Activated T-cell treated with anti-CD3 and anti-CD28 coated beads for 1 hour (primary cell): ENCODE data around the gene SPATA16.
"Not testable (repeated sequence)": the region's sequence is repeated elsewhere in the genome, so short reads cannot be mapped to it uniquely, and the experiment has no call there.

ENCODE experiments used
- DNase-seq: peaks from one replicate; pipeline ENCODE4 v3.0.0-alpha.2; 2020; ENCODE audit warnings: low read depth

SPATA16 gene

DNA sequence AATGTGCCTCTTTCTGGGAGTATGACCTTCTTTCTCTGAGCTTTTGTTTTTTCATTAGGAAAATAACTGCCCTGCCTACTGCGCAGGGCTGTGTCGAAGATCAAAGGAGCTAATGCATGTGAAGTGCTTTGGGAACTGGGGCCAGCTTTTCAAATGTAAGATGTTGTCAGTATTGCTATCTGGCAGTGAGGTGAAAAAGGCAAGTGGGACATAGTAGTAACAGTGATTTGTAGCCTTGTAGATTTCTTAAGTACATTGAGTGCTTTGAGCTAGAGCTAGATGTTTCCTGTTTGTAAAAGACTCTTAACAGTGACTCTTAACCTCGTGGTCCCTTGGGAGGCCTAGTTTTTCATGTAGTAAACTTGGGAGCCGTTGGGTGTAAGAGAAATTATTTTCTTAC lies 264.0 kb downstream of the SPATA16 start:
- DNase-seq: no peak

DNA sequence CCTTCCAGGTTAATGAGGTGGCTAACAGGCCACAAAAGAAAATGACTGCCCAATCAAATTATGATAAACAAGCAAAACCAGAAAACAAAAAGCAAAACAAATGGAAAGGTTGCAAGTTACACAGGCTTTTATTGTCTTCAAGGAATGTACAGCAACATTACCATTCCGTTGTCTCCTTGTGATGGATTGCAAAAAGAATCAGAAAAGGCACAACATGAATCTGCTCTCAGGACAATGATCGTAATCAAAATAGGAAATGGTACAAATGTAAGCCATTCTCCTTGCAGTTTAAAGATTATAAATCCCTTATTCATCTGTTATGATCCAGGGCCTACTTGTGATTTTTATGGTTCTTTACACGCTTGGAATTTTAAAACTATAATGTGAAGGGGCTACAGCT lies 264.7 kb downstream of the SPATA16 start:
- DNase-seq: no peak

GRCh38 chr3:172875039-172875438 lies 266.0 kb downstream of the SPATA16 start:
- no peak for DNase-seq

GRCh38 chr3:172869784-172870518 lies 271.1 kb downstream of the SPATA16 start:
- no peak for DNase-seq

GRCh38 chr3:172869368-172869771 lies 271.7 kb downstream of the SPATA16 start:
- DNase-seq: no peak

- no peak for DNase-seq
These were observed 272.3 kb downstream of the SPATA16 start for GRCh38 chr3:172868582-172869200.

DNA sequence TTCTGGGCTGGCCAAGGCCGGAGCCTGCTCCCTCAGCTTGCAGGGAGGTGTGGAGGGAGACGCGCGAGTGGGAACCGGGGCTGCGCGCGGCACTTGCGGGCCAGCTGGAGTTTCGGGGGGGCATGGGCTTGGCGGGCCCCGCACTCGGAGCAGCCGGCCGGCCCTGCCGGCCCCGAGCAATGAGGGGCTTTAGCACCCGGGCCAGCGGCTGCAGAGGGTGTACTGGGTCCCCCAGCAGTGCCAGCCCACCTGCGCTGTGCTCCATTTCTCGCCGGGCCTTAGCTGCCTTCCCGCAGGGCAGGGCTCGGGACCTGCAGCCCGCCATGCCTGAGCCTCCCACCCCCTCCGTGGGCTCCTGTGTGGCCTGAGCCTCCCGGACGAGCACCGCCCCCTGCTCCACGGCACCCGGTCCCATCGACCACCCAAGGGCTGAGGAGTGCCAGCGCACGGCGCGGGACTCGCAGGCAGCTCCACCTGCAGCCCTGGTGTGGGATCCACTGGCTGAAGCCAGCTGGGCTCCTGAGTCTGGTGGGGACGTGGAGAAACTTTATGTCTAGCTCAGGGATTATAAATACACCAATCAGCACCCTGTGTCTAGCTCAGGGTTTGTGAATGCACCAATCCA lies 274.2 kb downstream of the SPATA16 start:
- DNase-seq: not testable (repeated sequence)

DNA sequence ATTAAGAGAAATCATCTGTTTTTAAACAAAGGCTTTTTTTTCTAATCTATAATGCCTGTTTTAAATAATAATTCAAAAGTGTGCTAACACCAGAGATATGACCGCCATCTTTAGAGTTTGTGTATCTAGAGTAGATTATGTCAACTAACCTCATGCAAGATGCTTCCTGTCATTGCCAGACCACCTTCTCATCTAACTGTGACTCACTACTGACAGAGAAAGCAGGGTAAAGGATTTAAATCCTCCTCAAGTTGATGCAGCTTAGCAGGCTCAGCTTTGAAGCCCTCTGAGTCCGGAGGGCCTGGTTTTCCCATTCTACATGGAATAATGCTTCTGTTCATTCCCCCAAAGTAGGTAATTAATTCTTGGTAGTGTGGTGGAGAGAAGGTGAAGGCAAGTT lies 282.0 kb downstream of the SPATA16 start:
- no peak for DNase-seq

GRCh38 chr3:172856795-172857742 lies 284.0 kb downstream of the SPATA16 start:
- DNase-seq: no peak

- DNase-seq: no peak
These were observed 286.0 kb downstream of the SPATA16 start for GRCh38 chr3:172855037-172855436.

- DNase-seq: no peak
These were observed 286.9 kb downstream of the SPATA16 start for GRCh38 chr3:172853921-172854666.

- no peak for DNase-seq
These were observed 288.0 kb downstream of the SPATA16 start for GRCh38 chr3:172853005-172853404.

DNA sequence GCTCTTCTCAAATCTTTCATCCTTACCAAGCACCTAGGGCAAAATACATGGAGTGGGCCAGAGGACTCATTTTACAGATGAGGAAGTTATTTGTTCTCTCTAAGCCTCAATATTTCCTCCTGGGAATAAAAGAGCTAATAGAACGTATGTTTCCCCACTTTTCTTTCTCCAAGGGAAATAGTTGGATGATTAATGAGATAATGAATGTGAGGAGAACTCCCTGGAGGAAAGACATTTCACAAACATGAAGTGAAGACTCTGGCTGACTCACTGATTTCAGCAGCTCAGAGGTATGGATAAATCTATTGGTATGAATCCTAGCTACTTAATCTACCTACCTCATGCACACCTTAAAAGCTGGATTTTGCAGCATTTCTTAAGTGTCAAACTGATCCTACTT lies 292.1 kb downstream of the SPATA16 start:
- DNase-seq: no peak

GRCh38 chr3:172847292-172847691 lies 293.7 kb downstream of the SPATA16 start:
- no peak for DNase-seq

- DNase-seq: no peak
These were observed 294.3 kb downstream of the SPATA16 start for GRCh38 chr3:172846706-172847105.

DNA sequence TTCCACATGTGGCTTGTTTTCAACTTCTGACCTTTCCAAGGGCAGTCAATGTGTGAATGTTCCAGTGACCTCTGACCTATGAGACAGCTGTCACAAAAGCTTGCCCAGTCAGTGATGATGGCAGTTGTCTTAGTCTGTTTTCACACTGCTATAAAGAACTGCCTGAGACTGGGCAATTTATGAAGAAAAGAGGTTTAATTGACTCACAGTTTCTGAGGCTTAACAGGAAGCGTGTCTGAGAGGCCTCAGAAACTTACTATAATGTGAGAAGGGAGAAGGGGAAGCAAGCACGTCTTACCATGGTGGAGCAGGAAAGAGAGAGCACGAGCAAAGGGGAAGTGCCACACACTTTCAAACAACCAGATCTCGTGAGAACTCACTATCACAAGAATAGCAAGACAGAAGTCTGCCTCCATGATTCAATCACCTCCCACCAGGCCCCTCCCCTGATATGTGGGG lies 294.9 kb downstream of the SPATA16 start:
- no peak for DNase-seq

- no peak for DNase-seq
These were observed 296.6 kb downstream of the SPATA16 start for GRCh38 chr3:172844428-172844827.

GRCh38 chr3:172840913-172841312 lies 300.1 kb downstream of the SPATA16 start:
- no peak for DNase-seq

DNA sequence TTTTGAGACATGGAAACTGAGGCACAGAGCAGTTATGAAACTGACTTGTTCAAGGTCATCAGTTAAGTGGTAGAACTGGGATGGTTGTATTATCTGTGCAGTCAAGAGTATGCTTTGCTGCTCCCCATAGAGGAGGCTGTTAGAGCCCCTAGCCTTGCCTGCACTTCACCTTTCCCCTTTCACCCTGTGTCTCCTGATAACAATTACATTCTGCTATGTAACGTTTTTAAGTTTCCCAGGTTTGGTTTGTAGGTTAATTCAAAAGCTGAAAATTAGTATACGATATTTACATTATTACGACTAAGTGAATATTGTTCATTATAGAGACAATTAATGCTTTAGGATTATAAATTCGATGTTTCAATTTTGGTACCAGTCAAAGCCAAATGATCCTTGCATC lies 300.6 kb downstream of the SPATA16 start:
- no peak for DNase-seq

DNA sequence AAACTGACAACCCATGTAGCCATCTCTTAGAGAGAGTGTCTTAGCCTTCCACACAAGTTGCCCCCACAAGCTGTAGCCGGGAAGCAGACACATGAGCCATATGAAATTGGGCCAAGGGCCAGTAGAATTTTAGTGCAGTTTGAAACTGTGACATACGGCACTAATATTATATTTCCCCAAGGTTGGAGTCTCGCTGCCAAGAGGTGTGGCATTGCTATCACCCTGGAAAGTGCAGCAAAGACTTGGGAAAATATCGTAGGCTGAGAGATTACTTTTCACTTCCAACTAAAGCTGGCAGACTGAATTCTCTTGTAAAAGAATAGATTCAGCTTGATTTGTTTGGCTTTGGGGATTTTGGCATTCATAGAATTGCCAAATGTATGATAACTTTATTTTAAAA lies 301.4 kb downstream of the SPATA16 start:
- DNase-seq: no peak
